SHP77 treated with DMSO at 0.1 percent for 48 hours (cell line): ENCODE results near the gene ACVR1C.

Experiments used
- DNase-seq: peaks from one replicate; lab custom pipeline; 2025; lab: John Stamatoyannopoulos, UW

Gene ACVR1C

DNA sequence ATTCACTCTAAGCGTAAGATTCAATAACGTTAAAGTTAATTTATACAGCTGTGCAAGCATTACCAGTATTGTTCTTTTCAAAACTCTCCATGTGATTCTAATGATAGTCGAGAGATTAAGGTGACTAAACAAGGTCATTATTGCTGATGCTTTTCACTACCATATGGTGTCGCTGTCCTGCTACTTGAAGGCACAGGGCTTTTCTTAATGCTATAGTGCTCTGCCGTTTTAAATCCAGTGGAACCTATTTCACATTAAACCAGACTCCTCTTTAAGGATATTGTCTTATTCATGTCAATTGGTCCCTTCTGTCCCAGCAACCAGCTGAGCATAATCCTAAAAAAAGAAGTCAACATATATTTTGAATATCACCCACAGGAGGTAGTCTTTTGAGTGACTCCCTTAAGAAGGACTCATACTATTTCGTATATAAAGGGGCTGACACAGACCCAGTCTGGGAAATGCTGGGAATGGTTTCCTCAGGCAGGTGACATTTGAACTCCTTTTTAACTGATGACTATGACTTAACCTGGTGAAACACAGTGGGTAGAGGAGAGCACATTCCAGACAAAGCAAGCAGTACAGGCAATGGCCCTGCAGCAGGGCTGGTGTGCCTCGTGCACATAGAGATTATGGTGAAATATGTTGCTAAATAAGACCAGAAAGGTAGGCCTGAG is 130.9 kb downstream of the ACVR1C start:
- no peak for DNase-seq

DNA sequence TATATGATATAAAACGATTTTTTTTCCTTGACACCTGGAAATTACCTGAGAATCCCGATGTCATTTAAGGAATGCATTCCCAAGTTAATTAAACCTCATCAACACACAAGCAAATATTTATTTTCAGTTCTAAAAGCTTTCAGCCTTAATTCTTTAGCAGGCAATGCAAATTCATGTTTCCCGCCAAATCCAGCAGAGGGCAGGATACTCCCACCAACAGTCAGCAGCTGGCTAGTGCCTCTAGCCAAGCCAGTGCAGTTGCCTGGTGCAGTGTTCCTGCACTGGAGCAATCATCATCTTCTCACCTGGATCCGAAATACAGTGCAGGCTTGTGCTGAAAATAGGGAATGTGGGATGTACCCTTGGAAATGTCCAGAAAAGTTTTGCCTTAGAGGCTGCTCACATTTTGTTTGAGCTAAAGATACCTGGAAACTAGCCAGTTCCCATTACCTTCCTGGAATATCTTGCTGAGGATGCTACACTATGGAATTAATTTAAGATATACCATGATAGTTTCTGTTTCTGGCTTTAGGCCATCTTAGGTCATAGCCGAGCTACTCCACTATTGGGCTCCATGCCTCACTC is 136.4 kb downstream of the ACVR1C start:
- DNase-seq, result peak; percentile 20

DNA sequence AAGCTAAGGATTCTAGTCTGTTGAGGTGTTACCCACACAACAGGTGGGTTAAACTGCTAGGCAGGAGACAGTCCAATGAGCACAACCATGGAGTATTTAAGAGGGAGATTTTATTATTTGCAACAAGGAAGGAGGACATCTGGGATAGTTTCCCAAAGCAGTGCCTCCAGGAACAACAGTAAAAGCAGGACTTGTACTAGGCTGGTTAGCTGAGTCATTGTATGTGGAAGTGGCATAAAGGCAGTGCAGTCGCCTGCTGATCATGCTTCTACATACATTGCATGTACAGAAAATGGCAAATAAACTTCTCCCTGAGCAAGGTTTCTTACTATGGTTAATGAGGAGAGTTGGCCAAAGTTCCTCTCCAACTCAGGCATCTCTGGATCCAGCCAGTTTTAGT is 138.7 kb downstream of the ACVR1C start:
- no peak for DNase-seq

DNA sequence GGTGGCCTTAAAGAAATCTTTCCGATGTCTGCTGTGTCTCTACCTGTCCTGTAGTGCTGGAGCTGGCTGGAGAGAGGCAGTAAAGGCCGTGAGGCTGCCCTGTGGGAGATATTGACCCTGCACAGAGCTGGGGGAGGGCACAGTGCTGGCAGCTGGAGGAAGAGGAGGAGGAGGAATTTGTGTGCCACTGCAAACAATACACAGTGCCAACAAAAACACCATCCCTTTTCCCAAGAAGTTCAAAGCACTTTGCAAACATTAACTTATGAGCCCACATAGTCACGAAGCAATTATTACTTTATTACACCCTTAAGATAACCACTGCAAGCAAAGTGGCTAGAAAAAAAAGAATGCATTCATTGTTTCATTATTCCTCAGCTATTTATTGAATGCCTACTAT is 139.8 kb downstream of the ACVR1C start:
- no peak for DNase-seq

DNA sequence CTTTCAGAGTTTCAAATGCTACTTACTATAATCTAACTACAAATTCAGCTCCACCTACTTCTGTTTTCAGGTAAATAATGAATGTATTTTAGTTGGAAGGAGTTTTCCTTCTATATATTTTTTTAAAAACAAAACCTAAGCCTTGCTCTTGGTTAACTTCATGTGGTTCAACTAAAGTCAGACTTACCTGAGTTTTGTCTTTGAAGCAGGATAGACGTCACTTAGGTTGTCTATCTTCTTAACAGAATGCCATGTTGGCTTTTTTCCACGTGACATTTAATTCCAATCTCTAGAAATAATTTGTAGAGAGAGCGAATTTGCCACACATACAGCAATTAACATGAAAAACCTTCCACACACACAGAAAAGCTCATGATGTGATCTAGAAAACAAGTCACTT is 140.9 kb downstream of the ACVR1C start:
- DNase-seq, result no peak

DNA sequence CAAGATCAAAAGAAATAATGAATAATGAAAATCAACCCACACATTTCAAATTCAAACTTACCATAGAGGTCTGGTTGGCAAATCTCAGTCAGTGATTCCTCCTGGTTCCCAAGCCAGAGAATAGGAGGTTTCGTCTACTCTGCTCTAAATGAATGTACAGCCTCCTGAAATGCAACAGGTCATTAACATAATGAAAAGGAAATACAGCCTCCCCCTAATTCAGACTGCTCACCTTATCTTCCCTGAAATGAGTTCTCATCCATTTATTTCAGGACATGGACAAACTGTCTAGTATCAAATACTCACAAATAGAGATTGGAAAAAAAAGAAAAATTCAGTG is 141.4 kb downstream of the ACVR1C start:
- no peak for DNase-seq

DNA sequence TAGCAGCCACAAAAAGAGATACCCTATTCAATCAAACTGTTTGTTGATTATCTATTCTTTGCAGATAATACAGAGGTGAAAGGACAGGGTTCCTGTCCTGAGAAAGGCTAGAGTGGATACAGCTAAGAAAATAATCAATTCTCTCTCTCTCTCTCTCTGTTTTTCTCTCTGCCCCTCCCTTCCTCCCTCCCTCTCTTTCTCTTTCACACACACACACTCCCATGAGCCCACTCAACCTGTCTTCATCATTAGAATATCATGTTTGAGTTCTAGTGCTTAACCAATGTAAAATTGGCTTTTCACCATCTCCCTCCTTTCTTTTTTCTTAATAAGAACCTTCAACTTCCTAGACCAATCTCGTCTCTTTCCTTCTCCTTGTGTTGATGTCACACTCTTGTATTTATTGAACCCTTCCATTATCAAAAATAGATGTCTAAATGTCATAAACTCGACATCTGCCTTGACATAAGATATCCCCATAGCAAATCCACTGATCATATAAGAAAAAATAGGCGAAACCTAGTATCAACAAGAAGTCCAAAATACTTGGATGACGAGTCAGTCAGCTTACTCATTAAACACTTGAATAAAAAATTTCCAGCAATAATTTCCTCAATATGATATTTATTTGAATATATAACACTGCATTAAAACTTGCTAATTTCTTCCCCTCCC is 141.9 kb downstream of the ACVR1C start:
- no peak for DNase-seq

DNA sequence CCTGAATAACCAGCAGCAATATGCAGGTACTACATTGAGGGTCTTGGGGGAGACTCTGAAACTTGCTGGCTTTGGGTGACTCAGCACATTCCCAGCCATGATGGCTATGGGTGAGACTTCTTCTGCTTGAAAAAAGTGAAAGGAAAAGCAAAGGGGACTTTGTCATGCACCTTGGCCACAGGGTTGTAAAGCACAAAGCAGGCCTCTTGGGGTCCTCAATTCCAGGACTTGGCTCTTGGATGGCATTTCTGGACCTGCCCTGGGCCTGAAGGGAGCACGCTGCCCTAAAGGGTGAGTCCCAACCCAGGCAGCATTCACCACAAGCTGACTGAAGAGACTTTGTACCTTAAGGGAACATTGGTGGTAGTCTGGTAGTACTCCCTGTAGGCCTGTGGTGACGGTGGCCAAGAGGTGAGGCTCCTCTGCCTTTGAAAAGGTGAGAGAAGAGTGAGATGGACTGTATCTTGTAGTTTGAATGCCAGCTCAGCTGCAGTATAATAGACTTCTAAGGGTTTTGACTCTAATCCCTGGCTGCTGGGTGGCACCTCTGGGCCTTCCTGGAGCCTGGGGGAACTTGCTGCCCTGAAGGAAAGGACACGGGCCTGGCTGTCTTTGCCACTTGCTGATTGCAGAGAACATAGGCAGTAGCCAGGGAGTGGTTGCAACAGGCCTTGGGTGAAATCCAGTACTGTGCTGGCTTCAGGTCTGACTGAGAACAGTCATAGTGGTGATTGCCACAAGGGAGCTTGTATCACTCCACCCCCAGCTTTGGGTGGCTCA is 148.3 kb downstream of the ACVR1C start:
- no peak for DNase-seq

DNA sequence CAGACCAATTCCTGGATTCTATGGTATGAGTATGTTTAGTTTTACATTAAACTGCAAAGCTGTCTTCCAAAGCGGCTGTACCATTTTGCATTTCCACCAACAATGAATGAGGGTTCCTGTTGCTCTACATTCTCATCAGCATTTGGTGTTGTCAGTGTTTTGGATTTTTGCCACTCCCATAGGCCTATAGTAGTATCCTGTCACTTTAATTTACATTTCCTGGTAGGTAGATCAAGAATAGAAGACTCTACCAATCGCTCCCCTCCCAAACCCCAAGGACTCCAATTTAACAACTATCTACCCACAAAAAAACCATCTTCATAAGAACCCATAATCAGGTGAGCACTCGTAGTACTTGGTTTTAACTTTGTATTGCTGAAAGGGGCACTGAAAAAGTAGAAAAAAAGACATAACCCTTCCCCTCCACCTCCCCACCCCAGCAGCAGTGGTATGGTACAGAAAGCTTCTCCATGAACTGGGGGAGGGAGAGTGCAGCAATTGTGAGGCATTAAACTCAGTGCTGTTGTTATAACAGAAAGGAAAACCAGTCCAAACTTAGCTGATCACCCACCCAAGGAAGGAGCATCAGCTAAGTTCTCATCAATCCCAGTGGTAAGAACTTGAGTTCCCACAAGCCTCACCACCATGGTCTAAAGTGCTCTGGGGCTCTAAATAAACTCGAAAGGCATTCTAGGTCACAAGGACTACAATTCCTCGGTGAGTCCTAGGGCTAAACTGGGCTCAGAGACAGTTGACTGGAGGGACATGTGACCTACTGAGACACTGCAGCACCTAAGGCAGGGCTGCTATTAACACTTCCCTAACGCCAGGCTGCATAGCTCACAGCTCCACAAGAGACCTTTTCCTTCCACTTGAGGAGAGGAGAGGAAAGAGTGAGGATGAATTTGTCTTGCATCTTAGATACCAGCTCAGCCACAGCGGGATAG is 149.3 kb downstream of the ACVR1C start:
- DNase-seq, result no peak

DNA sequence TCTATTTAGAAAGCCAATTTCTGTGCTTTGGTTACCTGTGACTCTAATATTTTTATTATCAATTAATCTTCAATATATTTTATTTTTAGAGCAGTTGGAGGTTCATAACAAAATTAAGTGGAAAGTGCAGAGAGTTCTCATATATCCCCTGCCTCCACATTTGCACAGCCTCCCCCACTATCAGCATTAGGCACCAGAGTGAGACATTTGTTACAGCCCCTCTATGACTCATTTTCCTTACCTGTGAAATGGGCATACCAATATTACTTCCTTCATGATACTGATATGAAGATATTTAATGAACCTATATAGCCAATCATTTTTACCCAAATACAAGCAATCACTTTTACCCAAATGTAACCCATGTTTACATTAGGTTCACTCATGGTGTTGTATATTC is 150.7 kb downstream of the ACVR1C start:
- DNase-seq, result no peak

DNA sequence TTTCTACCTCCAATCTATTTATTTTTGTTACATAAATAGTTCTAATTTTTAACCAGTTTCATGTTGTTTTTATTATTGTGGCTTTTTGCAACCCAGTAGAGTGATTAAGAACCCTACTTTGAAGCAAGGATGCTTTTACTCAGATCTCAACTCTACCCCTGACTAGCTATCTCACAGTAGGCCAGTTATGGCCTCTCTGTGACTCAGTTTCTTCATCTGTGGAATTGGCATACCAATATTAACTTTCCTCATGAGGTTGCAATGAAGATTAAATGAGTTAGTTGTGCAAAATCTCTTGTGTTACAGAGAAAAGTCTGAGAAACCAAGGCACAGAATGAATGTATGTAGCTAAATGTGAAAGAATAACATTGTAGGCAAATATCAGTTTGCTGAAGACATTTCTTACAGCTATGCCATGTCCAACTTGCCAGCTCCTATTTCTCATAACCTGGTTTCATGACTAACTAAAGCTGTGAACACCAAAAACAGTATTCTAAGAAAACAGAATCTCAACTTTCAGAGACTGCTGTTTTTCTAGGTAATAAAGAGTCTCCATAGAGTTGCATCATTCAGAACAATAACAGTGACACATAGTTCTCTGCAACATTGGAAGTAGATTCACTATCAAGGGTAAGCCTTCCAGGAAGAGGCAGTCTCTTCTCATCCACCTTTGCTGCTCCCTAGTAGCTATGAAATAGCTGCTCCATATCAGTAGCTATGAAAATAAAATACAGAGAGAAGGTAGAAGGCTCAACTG is 151.5 kb downstream of the ACVR1C start:
- no peak for DNase-seq
